Stimulated activated CD8-positive, alpha-beta memory T cell treated with anti-CD3 and anti-CD28 coated beads, Interleukin-4, amount 100 ng/mL, for 48 hours (primary cell): ENCODE results near the gene EMSY.
A peak's percentile ranks its signal among the peaks of the same experiment; 100 is the strongest.

Experiments used
- DNase-seq: peaks from one replicate; pipeline ENCODE4 v3.0.0-alpha.2; 2020

Gene EMSY

GRCh38 chr11:76597533-76598425 lies 153.0 kb downstream of the EMSY start:
- peak; percentile 18 for DNase-seq

- DNase-seq: peak; percentile 48
Measured at GRCh38 chr11:76598426-76598839, 153.6 kb downstream of the EMSY start.

GRCh38 chr11:76599041-76600013 lies 154.5 kb downstream of the EMSY start:
- DNase-seq: peak; percentile 17

GRCh38 chr11:76600124-76600655 lies 155.4 kb downstream of the EMSY start:
- DNase-seq: peak; percentile 18

- peak; percentile 16 for DNase-seq
Measured at GRCh38 chr11:76601272-76601671, 156.5 kb downstream of the EMSY start.

GRCh38 chr11:76601724-76602123 lies 156.9 kb downstream of the EMSY start:
- peak; percentile 3 for DNase-seq

GRCh38 chr11:76602431-76602861 lies 157.6 kb downstream of the EMSY start:
- DNase-seq: peak; percentile 17
